Measurements from ENCODE around the gene PRR16.
A peak's percentile ranks its signal among the peaks of the same experiment; 100 is the strongest.

PRR16 gene

GRCh38 chr5:120638449-120638848, 174.3 kb downstream of the PRR16 start:
- H3K4me3 ChIP-seq (ENCODE audit: low read depth, low read length): no peak overlapping the region
- no peak for TF ChIP-seq CTCF (IDR thresholded peaks at IDR 0.05; ENCODE audit: insufficient read depth, low read depth, low read length, missing control alignments)
- no peak for DNase-seq (ENCODE audit: low read depth)

- DNase-seq (ENCODE audit: low read depth): no peak
- H3K4me3 ChIP-seq (ENCODE audit: low read depth, low read length): no peak overlapping the region
- no peak for TF ChIP-seq CTCF (IDR thresholded peaks at IDR 0.05; ENCODE audit: insufficient read depth, low read depth, low read length, missing control alignments)
Measured at GRCh38 chr5:120640778-120641177, 176.7 kb downstream of the PRR16 start.

DNA sequence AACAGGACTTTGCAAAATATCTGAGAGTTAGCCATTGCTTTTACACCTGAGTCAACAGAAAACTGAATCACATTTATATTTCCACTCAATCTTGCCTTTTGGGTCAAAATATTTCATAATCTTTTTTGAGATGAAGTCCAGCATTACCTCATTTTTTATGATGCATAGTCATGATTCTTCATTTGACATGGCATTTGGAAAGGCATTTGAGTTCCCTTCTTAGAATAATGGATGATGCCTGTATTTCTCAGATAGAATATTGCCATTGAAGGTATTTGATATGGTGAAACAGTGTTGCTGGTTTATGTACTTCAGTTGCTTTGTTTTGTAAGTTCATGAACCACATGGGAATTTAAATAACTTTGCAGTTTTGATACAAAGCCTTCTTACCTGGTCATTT, 180.4 kb downstream of the PRR16 start:
- no peak for TF ChIP-seq CTCF (IDR thresholded peaks at IDR 0.05; ENCODE audit: insufficient read depth, low read depth, low read length, missing control alignments)
- DNase-seq (ENCODE audit: low read depth): no peak
- no peak overlapping the region for H3K4me3 ChIP-seq (ENCODE audit: low read depth, low read length)

DNA sequence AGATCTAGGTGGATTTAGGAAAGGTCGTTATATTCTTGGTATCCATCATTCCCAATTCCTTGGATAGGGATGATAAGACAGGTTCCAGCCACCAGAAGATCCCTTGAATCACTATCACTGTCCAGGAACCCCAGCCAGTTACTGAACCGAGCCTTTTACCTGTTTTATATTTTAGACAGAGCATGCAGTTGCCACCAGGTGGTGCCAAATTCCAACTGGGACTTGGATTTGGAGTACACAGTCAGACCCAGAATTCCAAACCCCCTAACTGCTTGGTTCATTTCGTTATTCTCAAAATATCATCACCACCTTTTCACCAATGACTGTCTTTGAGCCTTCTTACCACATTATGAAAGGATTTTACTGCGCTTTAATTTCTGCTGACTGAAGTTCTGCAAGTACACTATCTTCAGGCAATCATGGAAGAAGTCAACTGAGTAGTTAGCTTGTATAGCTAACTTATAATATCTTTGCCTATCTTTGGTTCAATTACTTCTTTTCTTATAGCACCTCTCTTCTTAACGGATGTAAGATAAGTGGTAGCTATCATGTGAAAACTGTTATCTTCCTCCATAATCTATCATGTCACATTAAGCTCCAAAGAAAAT, 191.8 kb downstream of the PRR16 start:
- peak; percentile 11 for DNase-seq (ENCODE audit: low read depth)
- no peak overlapping the region for H3K4me3 ChIP-seq (ENCODE audit: low read depth, low read length)
- peak; percentile 44 for TF ChIP-seq CTCF (IDR thresholded peaks at IDR 0.05; ENCODE audit: insufficient read depth, low read depth, low read length, missing control alignments)

GRCh38 chr5:120657104-120657503, 193.0 kb downstream of the PRR16 start:
- H3K4me3 ChIP-seq (ENCODE audit: low read depth, low read length): no peak overlapping the region
- no peak for DNase-seq (ENCODE audit: low read depth)
- no peak for TF ChIP-seq CTCF (IDR thresholded peaks at IDR 0.05; ENCODE audit: insufficient read depth, low read depth, low read length, missing control alignments)

DNA sequence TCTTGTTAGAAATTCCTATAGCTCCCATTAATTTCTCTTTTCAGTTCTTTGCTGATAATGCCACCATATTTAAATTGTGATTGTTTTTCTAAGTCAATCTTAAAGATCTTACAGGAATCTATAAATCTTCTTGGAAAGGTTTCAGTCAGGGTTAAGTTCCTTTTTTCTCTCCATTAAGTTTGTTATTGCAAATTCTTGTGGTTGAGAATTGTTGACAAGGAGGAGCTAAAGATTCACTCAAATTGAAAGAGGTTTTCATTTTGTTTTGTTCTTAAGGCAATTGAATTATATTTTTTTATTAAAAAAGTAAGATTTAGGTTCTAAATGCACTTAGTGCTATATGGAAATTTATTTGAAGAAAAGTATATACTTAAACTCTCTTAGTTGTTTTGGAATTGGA, 213.4 kb downstream of the PRR16 start:
- DNase-seq (ENCODE audit: low read depth): no peak
- no peak for TF ChIP-seq CTCF (IDR thresholded peaks at IDR 0.05; ENCODE audit: insufficient read depth, low read depth, low read length, missing control alignments)

GRCh38 chr5:120678279-120678678, 214.2 kb downstream of the PRR16 start:
- H3K4me3 ChIP-seq (ENCODE audit: low read depth, low read length): no peak overlapping the region
- no peak for TF ChIP-seq CTCF (IDR thresholded peaks at IDR 0.05; ENCODE audit: insufficient read depth, low read depth, low read length, missing control alignments)
- no peak for DNase-seq (ENCODE audit: low read depth)

More for the DNA sequence above, 213.4 kb downstream of the PRR16 start:
- no peak overlapping the region for H3K4me3 ChIP-seq (ENCODE audit: low read depth, low read length)

All from GM12865 (cell line).